NCI-H2227 (cell line): Measurements from ENCODE around the gene RAD50.

Source experiments
- DNase-seq: peaks from one replicate; lab custom pipeline; 2025; ENCODE audit not compliant: unreplicated experiment; lab: John Stamatoyannopoulos, UW

The RAD50 gene

DNA sequence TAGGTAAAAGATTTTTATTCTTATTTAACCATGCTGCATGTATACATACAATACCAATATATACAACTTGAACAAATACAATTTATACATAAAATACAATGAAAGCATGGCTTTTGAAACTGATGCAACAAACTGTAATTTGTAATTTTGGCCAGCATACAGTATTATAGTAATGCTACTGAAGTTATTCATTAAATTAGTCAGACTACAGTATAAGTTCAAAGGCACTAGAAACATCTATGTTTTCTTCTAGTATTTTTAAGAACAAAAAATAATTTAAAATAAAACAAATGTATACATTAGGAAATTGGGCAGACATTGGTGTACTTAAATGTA, 135.8 kb downstream of the RAD50 start:
- DNase-seq = no peak
